Breast epithelium (tissue), 3 donors: ENCODE results near the gene MAST1.

Source experiments
- CTCF ChIP-seq, 3 donors: fragments of 450-650 bp; IDR thresholded peaks; one replicate each; pipeline ENCODE4 v1.5.1; 2016 to 2017; ENCODE audit warnings: antibody characterized with exemption in 3 of 3, mild to moderate bottlenecking in 3 of 3, moderate library complexity in 3 of 3
- POLR2A ChIP-seq: fragments of 450-650 bp; IDR thresholded peaks from one replicate; pipeline ENCODE4 v1.6.1; 2016; ENCODE audit warnings: antibody characterized with exemption, mild to moderate bottlenecking, moderate library complexity

- TF ChIP-seq CTCF (IDR thresholded peaks at IDR 0.05) = no peak
- TF ChIP-seq POLR2A = no peak
These were observed 5.9 kb downstream of the MAST1 start for GRCh38 chr19:12843999-12844732.
